Activated naive CD8-positive, alpha-beta T cell (primary cell): ENCODE measurements around the gene SGIP1.

Source experiments
- H3K27ac Mint-ChIP-seq: one replicate; pipeline ENCODE4 v1.8.0; 2021; ENCODE audit warnings: mixed read lengths
- H3K27me3 Mint-ChIP-seq: one replicate; pipeline ENCODE4 v1.8.0; 2021; ENCODE audit warnings: mixed read lengths
- H3K36me3 Mint-ChIP-seq: one replicate; pipeline ENCODE4 v1.8.0; 2021; ENCODE audit warnings: mixed read lengths
- H3K4me1 Mint-ChIP-seq: one replicate; pipeline ENCODE4 v1.8.0; 2021; ENCODE audit warnings: low read depth, mixed read lengths
- H3K4me3 Mint-ChIP-seq: one replicate; pipeline ENCODE4 v1.8.0; 2021; ENCODE audit warnings: mild to moderate bottlenecking, mixed read lengths
- H3K9me3 Mint-ChIP-seq: one replicate; pipeline ENCODE4 v1.8.0; 2021; ENCODE audit warnings: low read depth, mixed read lengths

The SGIP1 gene

DNA sequence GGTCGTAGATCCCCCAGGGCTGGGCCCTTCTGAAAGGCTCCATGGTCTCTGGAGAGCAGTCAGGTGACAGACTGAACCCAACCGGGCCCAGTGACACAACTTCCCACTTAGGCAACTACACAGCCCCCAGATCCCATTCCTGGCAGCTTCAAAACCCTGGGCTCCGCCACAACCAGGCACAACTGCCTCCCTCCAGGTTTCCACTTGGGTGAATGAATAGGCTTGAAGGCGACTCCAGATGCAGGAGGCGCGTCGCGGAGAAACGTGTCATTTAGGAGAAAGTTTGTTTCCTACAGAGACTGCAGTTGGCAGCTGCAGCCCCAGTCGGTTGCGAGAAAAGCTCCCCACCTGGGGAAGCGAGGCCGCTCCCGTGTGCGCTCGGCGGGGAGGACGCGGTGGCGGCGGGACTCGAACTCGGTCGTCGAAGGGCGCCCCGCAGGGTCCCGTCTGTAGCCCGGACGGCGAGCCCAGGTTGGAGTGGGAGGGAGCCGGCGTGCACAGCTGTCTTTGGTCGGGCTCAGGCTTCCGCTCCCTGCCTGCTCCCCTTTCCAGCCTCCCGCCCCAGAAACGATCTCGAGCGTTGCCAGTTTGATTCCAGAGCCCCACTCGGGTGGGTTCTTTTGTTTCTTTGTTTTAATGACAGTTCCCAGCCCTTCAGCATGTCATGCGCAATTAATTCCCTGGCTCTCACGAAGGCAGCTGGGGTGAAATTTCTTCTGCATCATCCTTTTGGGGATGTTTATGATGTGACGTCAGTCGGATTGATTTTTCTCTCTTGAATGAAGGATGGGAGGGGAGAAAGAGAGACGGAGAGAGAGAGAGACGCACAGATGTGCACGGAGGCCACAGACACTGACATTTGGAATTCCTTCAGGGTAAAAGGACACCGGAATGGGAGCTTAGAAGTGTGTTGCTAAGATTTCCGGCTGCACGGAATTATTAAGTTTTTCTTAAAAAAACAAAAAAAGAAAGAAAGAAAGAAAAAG is 862 bp upstream of the SGIP1 start:
- H3K4me1 Mint-ChIP-seq: peaks cover 13% of the 10 kb centered on the region
- H3K27me3 Mint-ChIP-seq: peaks cover 34% of the 10 kb centered on the region
- H3K4me3 Mint-ChIP-seq: peak overlapping the region; percentile 93
- no peak overlapping the region for H3K27ac Mint-ChIP-seq
- no peaks in the 10 kb centered on the region for H3K36me3 Mint-ChIP-seq
- H3K9me3 Mint-ChIP-seq: no peaks in the 10 kb centered on the region

DNA sequence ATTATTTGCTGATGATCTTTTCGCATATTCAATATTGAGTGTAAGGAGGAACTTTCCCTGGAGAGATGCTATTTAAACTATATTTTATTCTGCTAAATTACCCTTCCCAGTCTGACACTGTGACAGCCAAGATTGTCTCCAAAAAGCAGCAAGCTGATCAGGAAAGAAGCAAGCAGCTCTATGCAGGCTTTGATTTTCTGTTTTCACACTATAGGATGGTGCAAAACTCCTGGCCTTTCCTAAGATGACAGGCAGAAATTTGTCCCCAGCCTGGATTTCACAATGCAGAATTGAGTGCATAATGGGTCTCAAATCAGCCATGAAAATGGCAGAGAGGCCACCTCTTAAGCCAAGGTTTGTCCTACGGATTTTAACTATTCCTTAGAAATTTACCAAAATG is 1.1 kb downstream of the SGIP1 start:
- Mint-ChIP-seq H3K9me3 (no peaks in the 10 kb centered on the region), H3K4me1 (peaks cover 13% of the 10 kb centered on the region), H3K27me3 (peaks cover 27% of the 10 kb centered on the region), H3K27ac (no peak overlapping the region), H3K4me3 (no peak overlapping the region), H3K36me3 (no peaks in the 10 kb centered on the region)

DNA sequence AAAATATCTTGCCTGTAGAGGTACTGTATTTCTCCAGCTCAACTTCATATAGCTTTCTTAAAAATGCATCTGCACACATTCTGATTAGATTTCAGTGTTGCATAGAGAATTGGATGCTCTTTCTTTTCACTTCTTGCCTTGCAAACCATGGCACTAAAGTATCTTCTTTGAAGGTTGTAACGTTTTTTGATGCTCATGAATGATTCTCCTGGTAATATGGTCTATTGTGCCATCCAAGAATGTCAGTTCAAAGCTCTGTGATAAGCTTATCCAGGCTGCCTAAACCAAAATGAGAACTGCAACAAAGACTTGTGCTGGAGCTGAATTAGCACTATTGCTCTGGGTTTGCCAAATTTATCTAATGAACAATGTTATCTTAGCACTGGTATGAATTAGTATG is 1.9 kb downstream of the SGIP1 start:
- H3K27ac Mint-ChIP-seq: no peak overlapping the region
- no peak overlapping the region for H3K4me3 Mint-ChIP-seq
- peaks cover 13% of the 10 kb centered on the region for H3K4me1 Mint-ChIP-seq
- H3K9me3 Mint-ChIP-seq: no peaks in the 10 kb centered on the region
- no peaks in the 10 kb centered on the region for H3K36me3 Mint-ChIP-seq
- peaks cover 26% of the 10 kb centered on the region for H3K27me3 Mint-ChIP-seq

DNA sequence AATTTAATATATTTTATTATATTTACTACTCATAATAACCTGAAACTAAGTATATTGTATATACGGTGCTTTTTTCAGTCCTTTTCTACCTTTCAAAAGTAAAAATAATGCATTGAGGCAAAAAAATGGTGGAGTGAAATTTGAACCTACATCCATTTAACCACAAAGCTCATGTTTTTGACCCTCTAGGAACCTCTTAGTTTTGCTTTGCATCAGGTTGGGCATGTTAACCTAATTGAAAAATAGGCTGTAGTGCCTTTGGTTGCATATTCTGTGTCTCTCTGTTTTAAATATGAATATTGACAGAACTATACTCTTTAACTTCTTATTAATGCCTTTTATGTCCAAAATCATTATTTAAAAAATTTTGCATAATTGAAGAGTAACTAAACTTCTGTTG is 3.8 kb downstream of the SGIP1 start:
- no peak overlapping the region for H3K4me3 Mint-ChIP-seq
- no peak overlapping the region for H3K27ac Mint-ChIP-seq
- H3K4me1 Mint-ChIP-seq: peaks cover 7% of the 10 kb centered on the region
- H3K36me3 Mint-ChIP-seq: no peaks in the 10 kb centered on the region
- no peaks in the 10 kb centered on the region for H3K9me3 Mint-ChIP-seq
- H3K27me3 Mint-ChIP-seq: peaks cover 18% of the 10 kb centered on the region

DNA sequence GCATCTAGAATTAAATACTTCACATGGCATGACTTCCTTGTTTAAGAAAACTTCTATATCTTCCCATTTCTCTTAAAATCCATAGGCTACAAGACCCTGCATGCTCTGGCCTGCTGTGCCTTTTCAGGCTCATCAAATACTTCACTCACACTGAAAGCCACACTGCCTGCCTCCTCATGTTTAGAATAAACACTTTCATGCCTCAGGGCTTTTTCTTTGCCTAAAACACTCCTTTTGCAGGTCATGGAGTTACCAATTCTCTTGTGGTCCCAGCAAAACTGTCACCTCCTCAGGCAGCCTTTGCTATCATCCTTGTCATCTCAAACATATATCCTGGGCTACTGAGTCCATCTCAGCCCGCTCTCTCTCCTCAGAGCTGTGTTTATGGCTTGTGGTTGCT is 5.5 kb downstream of the SGIP1 start:
- H3K4me3 Mint-ChIP-seq: no peak overlapping the region
- no peaks in the 10 kb centered on the region for H3K9me3 Mint-ChIP-seq
- peaks cover 11% of the 10 kb centered on the region for H3K27me3 Mint-ChIP-seq
- no peaks in the 10 kb centered on the region for H3K4me1 Mint-ChIP-seq
- H3K36me3 Mint-ChIP-seq: no peaks in the 10 kb centered on the region
- no peak overlapping the region for H3K27ac Mint-ChIP-seq

DNA sequence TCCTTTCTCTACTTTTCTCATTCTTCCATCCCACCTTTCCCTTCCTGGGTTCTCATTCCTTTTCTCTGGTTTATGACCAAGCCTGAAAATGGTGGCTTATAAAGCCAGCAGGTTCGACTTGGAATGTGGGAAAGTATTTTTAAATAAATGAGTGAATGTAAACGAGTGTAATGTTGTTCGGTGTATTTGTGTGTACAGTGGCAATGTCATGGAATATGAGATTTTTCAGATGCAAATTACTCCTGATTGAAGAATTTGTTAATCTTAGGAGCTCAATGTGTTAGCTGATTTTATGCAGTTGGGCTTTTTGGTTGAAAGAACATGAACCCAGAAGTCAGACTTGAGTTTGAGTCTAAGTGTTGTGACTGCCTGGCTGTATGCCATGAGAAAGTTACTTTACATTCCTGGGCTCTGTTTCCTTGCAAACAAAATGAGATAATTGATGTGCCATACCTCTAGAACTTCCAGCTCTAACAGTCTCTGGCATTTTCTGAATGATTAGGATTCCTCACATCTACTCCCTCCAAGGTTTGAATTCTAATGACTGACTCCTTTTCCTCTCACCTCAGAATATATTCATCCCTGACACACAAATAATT is 6.6 kb downstream of the SGIP1 start:
- Mint-ChIP-seq H3K4me3 (no peak overlapping the region), H3K27me3 (peaks cover 13% of the 10 kb centered on the region), H3K9me3 (no peaks in the 10 kb centered on the region), H3K27ac (no peak overlapping the region), H3K36me3 (no peaks in the 10 kb centered on the region), H3K4me1 (no peaks in the 10 kb centered on the region)

DNA sequence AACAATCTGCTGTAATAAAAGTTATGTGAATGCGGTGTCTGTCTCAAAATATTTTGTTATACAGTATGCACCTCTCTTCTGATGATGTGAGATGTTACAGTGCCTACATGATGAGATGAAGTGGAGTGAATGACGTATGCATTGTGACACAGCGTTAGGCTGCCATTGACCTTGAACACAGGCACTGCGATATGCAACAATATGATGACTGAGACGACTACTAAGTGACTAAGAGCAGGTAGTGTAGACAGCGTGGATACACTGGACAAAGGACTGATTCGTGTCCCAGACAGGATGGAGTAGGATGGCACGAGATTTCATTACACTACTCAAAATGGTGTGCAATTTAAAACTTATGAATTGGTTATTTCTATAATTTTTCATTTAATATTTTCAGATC is 8.4 kb downstream of the SGIP1 start:
- Mint-ChIP-seq H3K9me3 (no peaks in the 10 kb centered on the region), H3K4me1 (no peaks in the 10 kb centered on the region), H3K27ac (no peak overlapping the region), H3K36me3 (no peaks in the 10 kb centered on the region), H3K27me3 (peaks cover 13% of the 10 kb centered on the region), H3K4me3 (no peak overlapping the region)

DNA sequence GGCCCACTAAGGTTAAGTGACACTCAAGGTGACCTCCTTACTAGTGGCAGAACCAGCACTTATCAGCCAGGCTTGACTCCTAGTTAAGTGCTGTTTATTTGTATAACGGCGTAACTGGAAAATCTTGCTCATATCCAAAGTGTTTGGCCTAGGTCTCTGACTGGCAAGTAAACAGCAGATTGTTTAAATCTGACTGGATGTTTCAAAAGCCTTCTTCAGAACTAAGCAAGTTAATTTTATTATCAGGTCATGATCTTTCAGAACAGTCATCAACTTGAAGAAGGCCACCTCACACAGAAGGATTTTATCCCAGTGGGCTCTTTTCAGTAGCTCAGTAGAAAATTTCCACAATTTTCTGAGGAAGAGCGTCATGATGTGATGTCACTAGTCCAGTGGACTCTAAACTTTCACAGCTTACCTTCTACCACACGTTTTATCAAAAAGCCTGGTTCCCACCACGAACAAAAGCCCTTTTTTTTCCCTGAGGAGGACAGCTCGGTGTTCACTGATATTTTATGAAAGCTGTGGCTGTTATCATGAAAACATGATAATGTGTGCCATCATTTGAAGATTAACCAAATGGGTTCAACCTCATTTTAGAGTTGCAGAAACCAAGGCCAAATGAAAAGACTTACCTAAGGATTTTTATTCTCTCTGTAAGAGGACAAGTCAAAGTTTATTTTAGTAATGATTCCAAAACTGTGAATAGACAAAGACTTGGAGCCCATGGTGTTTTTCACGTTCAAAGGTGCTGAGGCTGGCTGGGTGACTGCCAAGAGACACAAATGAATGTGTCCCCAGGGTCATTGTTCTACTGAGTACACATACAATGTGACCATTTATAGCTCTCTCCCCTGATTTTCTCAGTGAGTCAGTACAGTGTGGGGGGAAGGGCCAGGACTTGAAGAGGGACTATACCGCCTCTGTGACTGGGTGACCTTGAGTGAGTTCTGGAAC is 9.1 kb downstream of the SGIP1 start:
- peaks cover 14% of the 10 kb centered on the region for H3K27me3 Mint-ChIP-seq

DNA sequence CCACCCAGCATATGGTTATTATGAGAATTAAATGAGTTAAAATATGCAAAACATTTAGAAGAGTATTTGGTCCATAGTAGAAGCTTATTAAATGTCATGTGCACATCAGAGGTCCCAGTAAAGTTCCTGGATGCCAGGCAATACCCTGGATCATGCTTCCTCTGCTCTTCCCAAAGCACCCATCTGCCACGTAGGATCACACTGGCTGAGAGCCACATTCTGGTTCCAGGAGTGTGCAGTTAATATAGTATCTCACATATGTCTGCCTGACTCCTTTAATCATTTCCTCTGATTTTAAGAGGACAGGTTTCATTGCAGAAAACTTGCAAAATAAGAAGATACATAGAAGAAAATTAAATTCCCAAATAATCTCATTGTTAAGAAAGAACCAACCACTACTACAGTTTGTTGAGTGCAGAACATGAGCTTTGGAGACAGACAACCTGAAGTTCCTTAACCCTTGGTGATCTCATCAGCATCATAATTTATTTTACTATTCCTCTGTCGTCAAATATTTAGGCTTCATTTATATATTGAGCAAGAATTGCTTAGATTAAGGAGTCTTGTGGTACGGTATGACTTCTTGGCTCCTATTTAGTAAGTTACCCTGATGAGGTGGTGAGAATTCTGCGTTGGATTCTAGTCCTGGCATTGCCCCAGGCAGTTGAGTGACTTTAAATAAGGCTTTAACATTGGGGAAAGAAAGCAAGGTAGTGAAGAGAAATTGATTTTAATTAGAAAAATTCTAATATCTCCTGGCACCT is 12.3 kb downstream of the SGIP1 start:
- H3K27ac Mint-ChIP-seq: no peak overlapping the region
- H3K27me3 Mint-ChIP-seq: peaks cover 10% of the 10 kb centered on the region
- H3K9me3 Mint-ChIP-seq: no peaks in the 10 kb centered on the region
- H3K4me1 Mint-ChIP-seq: no peaks in the 10 kb centered on the region
- no peaks in the 10 kb centered on the region for H3K36me3 Mint-ChIP-seq
- no peak overlapping the region for H3K4me3 Mint-ChIP-seq

More for the DNA sequence above, 9.1 kb downstream of the SGIP1 start:
- no peak overlapping the region for H3K27ac Mint-ChIP-seq
- H3K36me3 Mint-ChIP-seq: no peaks in the 10 kb centered on the region
- H3K9me3 Mint-ChIP-seq: no peaks in the 10 kb centered on the region
- no peaks in the 10 kb centered on the region for H3K4me1 Mint-ChIP-seq
- no peak overlapping the region for H3K4me3 Mint-ChIP-seq

DNA sequence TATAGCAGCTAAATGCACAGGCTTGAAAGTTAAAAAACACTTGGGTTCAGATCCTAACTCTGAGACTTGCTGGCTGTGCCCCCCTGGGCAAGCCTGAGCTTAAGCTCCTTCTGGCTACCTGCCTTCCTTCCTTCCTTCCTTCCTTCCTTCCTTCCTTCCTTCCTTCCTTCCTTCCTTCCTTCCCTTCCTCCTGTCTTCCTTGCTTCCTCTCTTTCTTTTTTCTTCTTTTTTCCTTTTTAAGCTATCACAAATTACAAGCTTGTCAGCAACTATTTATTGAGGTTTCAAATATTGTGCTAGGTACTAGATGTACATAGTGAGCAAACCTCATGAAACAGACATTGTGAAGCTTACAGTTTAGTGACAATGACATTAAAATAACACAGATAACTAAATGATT is 15.1 kb downstream of the SGIP1 start:
- Mint-ChIP-seq H3K27ac (no peak overlapping the region), H3K27me3 (peaks cover 8% of the 10 kb centered on the region), H3K9me3 (no peaks in the 10 kb centered on the region), H3K4me3 (no peak overlapping the region), H3K36me3 (no peaks in the 10 kb centered on the region), H3K4me1 (peaks cover 2% of the 10 kb centered on the region)

DNA sequence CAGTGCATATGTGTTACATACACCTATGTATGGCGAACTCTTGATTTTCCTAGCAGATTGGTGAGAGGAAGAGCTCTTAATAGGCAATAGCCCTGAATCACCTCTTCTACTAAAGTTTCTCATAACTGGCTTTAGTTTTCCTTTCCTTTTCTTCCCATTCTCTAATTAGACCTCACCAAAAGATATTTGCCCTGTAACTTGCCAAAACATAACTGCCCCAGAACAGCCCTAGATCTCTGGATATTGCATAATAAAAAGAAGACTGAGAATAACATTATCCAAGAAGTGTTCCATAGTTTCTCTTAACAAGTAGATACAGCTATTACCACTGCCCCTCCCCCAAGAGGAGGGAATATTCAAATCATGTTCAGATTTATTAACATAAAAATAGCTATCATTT is 16.3 kb downstream of the SGIP1 start:
- Mint-ChIP-seq H3K27me3 (peaks cover 5% of the 10 kb centered on the region), H3K9me3 (no peaks in the 10 kb centered on the region), H3K4me3 (no peak overlapping the region), H3K4me1 (peaks cover 2% of the 10 kb centered on the region), H3K27ac (no peak overlapping the region), H3K36me3 (no peaks in the 10 kb centered on the region)

DNA sequence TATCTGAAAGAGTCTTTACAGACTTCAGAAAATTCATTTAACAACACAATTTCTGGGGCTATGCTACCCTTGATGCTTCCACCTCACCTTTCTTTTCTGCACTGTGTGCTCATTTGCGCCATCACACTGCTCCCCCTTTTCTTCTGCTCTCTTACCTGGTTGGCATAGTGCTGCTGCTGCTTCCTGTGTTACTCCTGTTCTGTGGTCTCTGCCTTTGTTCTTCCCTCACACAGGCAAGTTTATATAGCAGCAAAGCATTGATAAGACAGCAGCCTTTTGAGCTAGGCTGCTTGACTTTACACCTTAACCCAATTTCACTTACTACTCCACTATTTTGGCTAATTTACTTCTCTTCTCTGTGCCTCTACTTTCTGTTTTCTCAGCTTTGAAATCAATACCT is 18.3 kb downstream of the SGIP1 start:
- peaks cover 5% of the 10 kb centered on the region for H3K27me3 Mint-ChIP-seq
- H3K4me3 Mint-ChIP-seq: no peak overlapping the region
- H3K9me3 Mint-ChIP-seq: no peaks in the 10 kb centered on the region
- no peaks in the 10 kb centered on the region for H3K36me3 Mint-ChIP-seq
- peaks cover 2% of the 10 kb centered on the region for H3K4me1 Mint-ChIP-seq
- no peak overlapping the region for H3K27ac Mint-ChIP-seq

DNA sequence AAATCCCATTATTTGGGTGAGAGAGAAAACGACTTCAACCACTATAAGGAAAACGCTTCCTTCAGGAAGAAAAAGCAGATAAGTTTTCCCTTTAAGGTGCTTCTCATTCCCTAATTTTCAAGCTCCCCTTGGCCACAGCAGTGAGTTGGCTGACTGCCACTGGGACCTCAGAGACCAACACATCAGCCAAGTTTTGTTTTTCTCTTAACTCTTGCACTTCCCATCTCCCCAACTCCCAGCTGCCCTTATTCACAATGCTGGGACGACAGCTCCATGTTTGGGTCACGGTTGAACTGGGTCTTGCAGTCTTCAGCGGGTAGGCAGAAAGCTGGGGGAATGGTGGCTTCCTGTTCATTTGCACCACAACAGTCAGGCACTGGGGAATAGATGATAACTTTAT is 18.9 kb downstream of the SGIP1 start:
- no peak overlapping the region for H3K4me3 Mint-ChIP-seq
- peaks cover 2% of the 10 kb centered on the region for H3K4me1 Mint-ChIP-seq
- H3K36me3 Mint-ChIP-seq: no peaks in the 10 kb centered on the region
- H3K27ac Mint-ChIP-seq: no peak overlapping the region
- no peaks in the 10 kb centered on the region for H3K9me3 Mint-ChIP-seq
- peaks cover 3% of the 10 kb centered on the region for H3K27me3 Mint-ChIP-seq

DNA sequence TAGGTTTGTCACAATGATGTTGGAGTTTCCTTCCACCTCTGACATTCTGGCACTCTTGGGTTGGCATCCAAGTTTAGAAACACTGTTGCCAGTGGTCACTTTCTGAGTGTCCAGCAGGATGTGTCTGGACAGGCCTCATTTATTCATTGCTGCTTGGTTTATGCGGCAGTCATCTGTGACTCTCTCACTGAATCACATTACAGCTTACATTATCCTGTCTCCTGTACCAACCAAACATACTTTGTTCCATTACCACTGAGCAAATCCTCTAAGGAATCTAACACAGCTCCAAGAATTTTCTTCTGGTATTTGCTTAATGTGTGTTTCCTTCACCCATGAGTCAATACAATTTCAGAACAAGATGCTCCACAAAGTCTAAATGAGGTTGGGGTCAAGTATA is 19.9 kb downstream of the SGIP1 start:
- Mint-ChIP-seq H3K9me3 (no peaks in the 10 kb centered on the region), H3K27ac (no peak overlapping the region), H3K27me3 (peaks cover 3% of the 10 kb centered on the region), H3K36me3 (no peaks in the 10 kb centered on the region), H3K4me1 (peaks cover 2% of the 10 kb centered on the region), H3K4me3 (no peak overlapping the region)
